Measurements from ENCODE around the gene DAD1.
"Not testable (repeated sequence)": the region's sequence is repeated elsewhere in the genome, so short reads cannot be mapped to it uniquely, and the experiment has no call there.

GRCh38 chr14:22543570-22544357, 45.3 kb downstream of the DAD1 start:
- TF ChIP-seq, protein P1, sequence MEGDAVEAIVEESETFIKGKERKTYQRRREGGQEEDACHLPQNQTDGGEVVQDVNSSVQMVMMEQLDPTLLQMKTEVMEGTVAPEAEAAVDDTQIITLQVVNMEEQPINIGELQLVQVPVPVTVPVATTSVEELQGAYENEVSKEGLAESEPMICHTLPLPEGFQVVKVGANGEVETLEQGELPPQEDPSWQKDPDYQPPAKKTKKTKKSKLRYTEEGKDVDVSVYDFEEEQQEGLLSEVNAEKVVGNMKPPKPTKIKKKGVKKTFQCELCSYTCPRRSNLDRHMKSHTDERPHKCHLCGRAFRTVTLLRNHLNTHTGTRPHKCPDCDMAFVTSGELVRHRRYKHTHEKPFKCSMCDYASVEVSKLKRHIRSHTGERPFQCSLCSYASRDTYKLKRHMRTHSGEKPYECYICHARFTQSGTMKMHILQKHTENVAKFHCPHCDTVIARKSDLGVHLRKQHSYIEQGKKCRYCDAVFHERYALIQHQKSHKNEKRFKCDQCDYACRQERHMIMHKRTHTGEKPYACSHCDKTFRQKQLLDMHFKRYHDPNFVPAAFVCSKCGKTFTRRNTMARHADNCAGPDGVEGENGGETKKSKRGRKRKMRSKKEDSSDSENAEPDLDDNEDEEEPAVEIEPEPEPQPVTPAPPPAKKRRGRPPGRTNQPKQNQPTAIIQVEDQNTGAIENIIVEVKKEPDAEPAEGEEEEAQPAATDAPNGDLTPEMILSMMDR (IDR thresholded peaks at IDR 0.05; ENCODE audit: insufficient read depth, low read length, poor library complexity, severe bottlenecking) = not testable (repeated sequence)
- not testable (repeated sequence) for TF ChIP-seq EZH2phosphoT487 (conservative IDR thresholded peaks at IDR 0.05; ENCODE audit: low read length)
